Activated T-cell treated with anti-CD3 and anti-CD28 coated beads, Interleukin-2, amount 50 U/mL, for 48 hours (primary cell): ENCODE results near the gene PPP4C.
A peak's percentile ranks its signal among the peaks of the same experiment; 100 is the strongest.
"Not testable (repeated sequence)": the region's sequence is repeated elsewhere in the genome, so short reads cannot be mapped to it uniquely, and the experiment has no call there.

Experiments
- DNase-seq, 2 experiments: peaks; one replicate each; pipeline ENCODE4 v3.0.0-alpha.2; 2020

PPP4C gene

GRCh38 chr16:30075503-30076275, at the start of gene PPP4C:
PPP4C (plus strand) TSS chr16:30075994; CDS start chr16:30076378, 384 bp downstream.
- DNase-seq = peak; percentile 93 to 94

- DNase-seq = no peak
These were observed 49.3 kb upstream of the PPP4C start for GRCh38 chr16:30026449-30026848.

GRCh38 chr16:30027588-30028437, 48.0 kb upstream of the PPP4C start:
- no peak for DNase-seq

- DNase-seq = peak; percentile 40 to 52
These were observed 47.2 kb upstream of the PPP4C start for GRCh38 chr16:30028438-30029076.

GRCh38 chr16:30030011-30030685, 45.6 kb upstream of the PPP4C start:
- no peak for DNase-seq

GRCh38 chr16:30030841-30031413, 44.9 kb upstream of the PPP4C start, which contains the start of gene TLCD3B:
TLCD3B (minus strand) TSS chr16:30031271; CDS start chr16:30030527, 744 bp downstream.
- no peak for DNase-seq

GRCh38 chr16:30031477-30031918, 44.3 kb upstream of the PPP4C start:
- no peak for DNase-seq

GRCh38 chr16:30032083-30032819, 43.5 kb upstream of the PPP4C start:
- peak; percentile 80 to 82 for DNase-seq

GRCh38 chr16:30033270-30033669, 42.5 kb upstream of the PPP4C start:
- DNase-seq = peak in 1 of 2 experiments; percentile 40

GRCh38 chr16:30040221-30040620, 35.6 kb upstream of the PPP4C start:
- no peak for DNase-seq

GRCh38 chr16:30040690-30041089, 35.1 kb upstream of the PPP4C start:
- DNase-seq = not testable (repeated sequence)

- no peak for DNase-seq
These were observed 34.0 kb upstream of the PPP4C start for GRCh38 chr16:30041841-30042240.

GRCh38 chr16:30046178-30046577, 29.6 kb upstream of the PPP4C start:
- no peak for DNase-seq

- DNase-seq = no peak
These were observed 29.2 kb upstream of the PPP4C start for GRCh38 chr16:30046588-30046987.

- no peak for DNase-seq
These were observed 25.9 kb upstream of the PPP4C start for GRCh38 chr16:30049871-30050270.

- DNase-seq = no peak
These were observed 24.3 kb upstream of the PPP4C start for GRCh38 chr16:30051518-30051917.

GRCh38 chr16:30052671-30053372, 23.0 kb upstream of the PPP4C start:
- DNase-seq = peak; percentile 95 to 97

- DNase-seq = no peak
These were observed 22.3 kb upstream of the PPP4C start for GRCh38 chr16:30053376-30054015.

GRCh38 chr16:30054451-30054850, 21.3 kb upstream of the PPP4C start:
- DNase-seq = no peak

- peak; percentile 73 to 78 for DNase-seq
These were observed 20.7 kb upstream of the PPP4C start for GRCh38 chr16:30054959-30055553.
